H1 (cell line): Measurements from ENCODE around the gene RWDD1. TPM values are rescaled to one million over a fixed set of nuclear protein-coding genes. Genes with fewer than 3 reads are reported as not detected.

Experiments
- CTCF ChIA-PET: fragments of 300-600 bp; sonication (Branson Sonifier 250); formaldehyde crosslinking; loops from one replicate; lab custom pipeline; 2021; ENCODE audit not compliant: partially characterized antibody; lab: Charles Lee
- POLR2A ChIA-PET: fragments of 300-600 bp; sonication (Branson Sonifier 250); formaldehyde crosslinking; loops from one replicate; lab custom pipeline; 2021; ENCODE audit warnings: inconsistent platforms; ENCODE audit not compliant: partially characterized antibody; lab: Charles Lee
- DNase-seq, 2 experiments: peaks; one replicate each; pipeline versions ENCODE4 v3.0.0 to v3.0.0-alpha.2; 2010 to 2022; ENCODE audit warnings: low spot score in 2 of 2, low read depth in 1 of 2, mixed read lengths in 1 of 2
- FAIRE-seq: peaks from 2 replicates; lab custom pipeline; 2011; peaks lifted over from hg19 to GRCh38; lab: Jason Lieb, UNC
- H2AFZ ChIP-seq: 2 replicates; pipeline ENCODE4 v1.8.1; 2012; ENCODE audit warnings: low read length, inconsistent platforms
- H2AK5ac ChIP-seq: 2 replicates; pipeline ENCODE4 v1.6.1; 2013; ENCODE audit warnings: low read depth, low read length
- H2BK120ac ChIP-seq: replicated peaks from 2 replicates; pipeline ENCODE3; 2013; ENCODE audit warnings: low read depth, low read length, inconsistent platforms
- H2BK12ac ChIP-seq: 2 replicates; pipeline ENCODE4 v1.6.1; 2013; ENCODE audit warnings: low read depth, low read length
- H2BK15ac ChIP-seq: 2 replicates; pipeline ENCODE4 v1.6.1; 2013; ENCODE audit warnings: low read length
- H2BK20ac ChIP-seq: 2 replicates; pipeline ENCODE4 v1.6.1; 2013; ENCODE audit warnings: low read length
- H2BK5ac ChIP-seq: 2 replicates; pipeline ENCODE4 v1.6.1; 2013; ENCODE audit warnings: low read depth, low read length
- H3K14ac ChIP-seq: 2 replicates; pipeline ENCODE4 v1.6.1; 2013; ENCODE audit warnings: inconsistent platforms; ENCODE audit not compliant: insufficient read length
- H3K18ac ChIP-seq: 2 replicates; pipeline ENCODE4 v1.6.1; 2013; ENCODE audit warnings: low read length; ENCODE audit errors: extremely low read depth
- H3K23ac ChIP-seq: 2 replicates; pipeline ENCODE4 v1.6.1; 2013; ENCODE audit warnings: inconsistent platforms; ENCODE audit not compliant: insufficient read length
- H3K23me2 ChIP-seq: 2 replicates; pipeline ENCODE4 v1.6.1; 2013; ENCODE audit warnings: low read depth, low read length
- H3K27ac ChIP-seq: 2 replicates; pipeline ENCODE4 v1.6.1; 2011; ENCODE audit warnings: low read depth, low read length, inconsistent platforms
- H3K27me3 ChIP-seq, 4 experiments: replicated peaks in 1 of 4; 1 replicate in 1 of 4; 2 replicates in 3 of 4; pipeline versions ENCODE4 v1.6.1 to v1.8.1; 2011 to 2013; ENCODE audit warnings: low read length in 3 of 4, mild to moderate bottlenecking in 3 of 4, inconsistent platforms in 2 of 4, mixed read lengths in 2 of 4, moderate library complexity in 1 of 4; ENCODE audit not compliant: control insufficient read depth in 3 of 4, insufficient read depth in 3 of 4; ENCODE audit errors: extremely low read depth in 1 of 4
- H3K36me3 ChIP-seq, 4 experiments: 2 replicates each; pipeline versions ENCODE4 v1.6.1 to v1.8.1; 2011 to 2013; ENCODE audit warnings: mild to moderate bottlenecking in 4 of 4, low read length in 3 of 4, moderate library complexity in 2 of 4, control low read depth in 1 of 4, inconsistent platforms in 1 of 4; ENCODE audit not compliant: insufficient read depth in 4 of 4, control insufficient read depth in 2 of 4
- H3K4ac ChIP-seq: replicated peaks from 2 replicates; pipeline ENCODE3; 2013; ENCODE audit warnings: low read length, low read depth, mixed read lengths, inconsistent platforms; ENCODE audit not compliant: insufficient read length
- H3K4me1 ChIP-seq, 4 experiments: replicated peaks in 1 of 4; 1 replicate in 1 of 4; 2 replicates in 3 of 4; pipeline versions ENCODE4 v1.6.1 to v1.8.1; 2011 to 2013; ENCODE audit warnings: low read length in 3 of 4, inconsistent platforms in 2 of 4, mixed read lengths in 1 of 4; ENCODE audit not compliant: insufficient read depth in 4 of 4, control insufficient read depth in 3 of 4
- H3K4me2 ChIP-seq, 2 experiments: 2 replicates each; pipeline versions ENCODE4 v1.6.1 to v1.8.1; 2011 to 2013; ENCODE audit warnings: low read depth in 2 of 2, low read length in 2 of 2, control low read depth in 1 of 2, inconsistent platforms in 1 of 2, mild to moderate bottlenecking in 1 of 2; ENCODE audit not compliant: insufficient read depth in 1 of 2
- H3K4me3 ChIP-seq, 4 experiments: fragments of 200-600, 300-600 bp in 1 of 4; sonication (generic), shearing (Covaris generic), sonication (Bioruptor Twin) in 1 of 4; 2 replicates each; pipeline versions ENCODE4 v1.5.1 to v1.8.1; 2011 to 2016; ENCODE audit warnings: low read length in 4 of 4, low read depth in 3 of 4, control low read depth in 2 of 4, inconsistent platforms in 2 of 4, mild to moderate bottlenecking in 2 of 4, mixed read lengths in 1 of 4, moderate library complexity in 1 of 4; ENCODE audit not compliant: insufficient read depth in 2 of 4; ENCODE audit errors: extremely low read depth in 1 of 4
- H3K56ac ChIP-seq: replicated peaks from 2 replicates; pipeline ENCODE3; 2013; ENCODE audit warnings: low read depth, mild to moderate bottlenecking, mixed read lengths, low read length, inconsistent platforms; ENCODE audit not compliant: insufficient read length
- H3K79me1 ChIP-seq: 2 replicates; pipeline ENCODE4 v1.6.1; 2013; ENCODE audit warnings: low read depth, low read length, control low read depth
- H3K79me2 ChIP-seq, 2 experiments: 2 replicates each; pipeline versions ENCODE4 v1.6.1 to v1.8.1; 2012 to 2013; ENCODE audit warnings: low read length in 2 of 2, mild to moderate bottlenecking in 2 of 2, inconsistent platforms in 1 of 2; ENCODE audit not compliant: insufficient read depth in 2 of 2, control insufficient read depth in 1 of 2
- H3K9ac ChIP-seq, 4 experiments: replicated peaks in 1 of 4; 1 replicate in 1 of 4; 2 replicates in 3 of 4; pipeline versions ENCODE4 v1.6.1 to v1.8.1; 2011 to 2013; ENCODE audit warnings: low read depth in 3 of 4, low read length in 3 of 4, control low read depth in 2 of 4, mild to moderate bottlenecking in 2 of 4, moderate library complexity in 2 of 4, inconsistent platforms in 1 of 4; ENCODE audit errors: extremely low read depth in 1 of 4
- H3K9me3 ChIP-seq, 2 experiments: 2 replicates each; pipeline versions ENCODE4 v1.6.1 to v1.8.1; 2012 to 2013; ENCODE audit warnings: mild to moderate bottlenecking in 2 of 2, moderate library complexity in 2 of 2, control low read depth in 1 of 2, inconsistent platforms in 1 of 2, low read depth in 1 of 2, low read length in 1 of 2, mixed read lengths in 1 of 2; ENCODE audit not compliant: insufficient read depth in 2 of 2
- H4K20me1 ChIP-seq, 2 experiments: replicated peaks in 1 of 2; 2 replicates each; pipeline versions ENCODE3 to v1.8.1; 2011 to 2013; ENCODE audit warnings: inconsistent platforms in 2 of 2, low read length in 2 of 2, mild to moderate bottlenecking in 1 of 2; ENCODE audit not compliant: insufficient read depth in 2 of 2, control insufficient read depth in 1 of 2
- H4K5ac ChIP-seq: 2 replicates; pipeline ENCODE4 v1.6.1; 2013; ENCODE audit warnings: low read length, low read depth, mixed read lengths, inconsistent platforms; ENCODE audit not compliant: insufficient read length
- H4K8ac ChIP-seq: 2 replicates; pipeline ENCODE4 v1.8.0; 2013; ENCODE audit warnings: mild to moderate bottlenecking, moderate library complexity, low read length, inconsistent platforms; ENCODE audit not compliant: insufficient read depth; ENCODE audit errors: extremely low read depth
- H4K91ac ChIP-seq: replicated peaks from 2 replicates; pipeline ENCODE3; 2013; ENCODE audit warnings: low read length, mixed read lengths, inconsistent platforms; ENCODE audit not compliant: insufficient read length
- BCL11A ChIP-seq, 2 experiments: IDR thresholded peaks; one replicate each; pipeline ENCODE4 v1.6.1; 2011; ENCODE audit warnings: low read depth in 2 of 2, low read length in 2 of 2, mild to moderate bottlenecking in 2 of 2
- CEBPB ChIP-seq: IDR thresholded peaks from 2 replicates; pipeline ENCODE4 v1.6.1; 2012; ENCODE audit warnings: low read depth, low read length
- KDM4A ChIP-seq: IDR thresholded peaks from one replicate; pipeline ENCODE4 v1.7.1; 2012; ENCODE audit warnings: low read depth, mild to moderate bottlenecking, moderate library complexity, low read length, inconsistent platforms; ENCODE audit not compliant: severe bottlenecking
- NRF1 ChIP-seq: IDR thresholded peaks from 2 replicates; pipeline ENCODE4 v1.6.1; 2011; ENCODE audit warnings: mild to moderate bottlenecking, low read depth, low read length, improper control_type of control experiment
- RFX5 ChIP-seq: IDR thresholded peaks from 2 replicates; pipeline ENCODE4 v1.6.1; 2011; ENCODE audit warnings: low read depth, low read length, improper control_type of control experiment, borderline replicate concordance
- RXRA ChIP-seq: IDR thresholded peaks from 2 replicates; pipeline ENCODE4 v1.6.1; 2011; ENCODE audit warnings: low read depth, mild to moderate bottlenecking, low read length, moderate library complexity; ENCODE audit not compliant: insufficient read depth
- TAF1 ChIP-seq: IDR thresholded peaks from 2 replicates; pipeline ENCODE4 v1.6.1; 2011; ENCODE audit warnings: mild to moderate bottlenecking, low read depth, low read length
- WGBS, 2 experiments: shearing (Covaris generic) in 1 of 2; methylation state at CpG; one replicate each; pipeline versions ENCODE4 v1.1.6 to v1.1.7; 2013 to 2015; ENCODE audit warnings: low lambda C conversion rate in 2 of 2, mixed read lengths in 2 of 2, inconsistent platforms in 1 of 2, low coverage in 1 of 2, missing lambda C conversion rate in 1 of 2; ENCODE audit not compliant: insufficient replicate concordance in 2 of 2, insufficient coverage in 1 of 2, insufficient read length in 1 of 2; ENCODE audit errors: extremely low coverage in 1 of 2, missing lambda C conversion rate in 1 of 2; 5-methylcytosine and 5-hydroxymethylcytosine counted together
- polyA plus RNA-seq, 7 experiments: library from polyadenylated mRNA; depleted of rRNA in 3 of 7; stranded (reverse) in 5 of 7; unstranded in 2 of 7; fragments of >200 nt in 5 of 7; fragments of 200-250 nt in 2 of 7; gene quantifications; 1 replicate in 5 of 7; 2 replicates in 1 of 7; 4 replicates in 1 of 7; pipeline versions ENCODE4 v1.2.1 to v1.2.3, GENCODE V29; 2011 to 2013; ENCODE audit warnings: missing spikeins in 2 of 7, mixed read lengths in 2 of 7
- total RNA-seq: library from RNA; stranded (reverse); fragmentation: NEBNext Ultra II Directional; extraction: Animal tissue kit (Norgen Biotek cat#: 25700); gene quantifications from 2 replicates; pipeline ENCODE4 v1.2.1, GENCODE V29; 2021

Gene RWDD1
- total and polyA plus RNA-seq, 2 of the 8 experiments (the other 6 are each of a cell fraction or from before 2014, with no cell fraction given), result 19.5 to 35.2 TPM

GRCh38 chr6:116580198-116580597 lies 8.9 kb downstream of the RWDD1 start:
- Histone ChIP-seq H3K9me3 (no peaks in the 10 kb centered on the region), H2BK20ac (no peak overlapping the region), H3K36me3 (peaks cover 0 to 14% (median 0%) of the 10 kb centered on the region in 4 experiments; a peak in 3 of 8 replicates), H3K4me3 (no peak overlapping the region), H4K5ac (no peak overlapping the region), H4K91ac (no peak overlapping the region), H3K4me1 (no peaks in the 10 kb centered on the region)
- 93% methylated on average over 2 of the region's 2 CpGs; no CpG with 5 or more reads in 1 of the 2 experiments for WGBS, 2 experiments
- TF ChIP-seq RXRA, result no peak
- no peak for TF ChIP-seq BCL11A (IDR thresholded peaks at IDR 0.05; ENCODE audit: low read depth in 2 of 2, low read length in 2 of 2)
- TF ChIP-seq CEBPB, result no peak
- TF ChIP-seq KDM4A, result no peak
- TF ChIP-seq TAF1, result no peak
- TF ChIP-seq RFX5, result no peak
- TF ChIP-seq NRF1, result no peak
- TF ChIP-seq, all 59 proteins: peak for 0
- ChIA-PET POLR2A (no interaction called here), CTCF (interaction anchor here (0.6 to 0.7 kb wide), 2 partner anchors 187 to 411 kb away, joined by 3 to 4 read pairs; no protein-coding TSS in a partner anchor)
- Histone ChIP-seq H2BK120ac (no peak overlapping the region), H2AK5ac (no peak overlapping the region), H3K79me1 (no peaks in the 10 kb centered on the region), H3K18ac (no peak overlapping the region), H3K27me3 (peaks cover 0 to 1% (median 0%) of the 10 kb centered on the region in 4 experiments; a peak in 1 of 7 replicates), H2BK12ac (no peak overlapping the region), H2BK5ac (no peak overlapping the region), H4K8ac (no peak overlapping the region), H3K14ac (no peak overlapping the region), H4K20me1 (peaks cover 0 to 1% of the 10 kb centered on the region in 2 experiments), H3K79me2 (peaks cover 0 to 20% of the 10 kb centered on the region in 2 experiments; a peak in 2 of 4 replicates), H2BK15ac (no peak overlapping the region), H3K27ac (no peak overlapping the region), H3K56ac (no peak overlapping the region), H3K4me2 (no peak overlapping the region), H2AFZ (no peak overlapping the region), H3K4ac (no peak overlapping the region), H3K23me2 (no peaks in the 10 kb centered on the region), H3K9ac (no peak overlapping the region), H3K23ac (no peak overlapping the region)
- DNase-seq (no peak), FAIRE-seq (no peak)
